Measurements from ENCODE around the gene SMARCD3.

Gene SMARCD3

GRCh38 chr7:151248346-151249033 lies at the start of gene SMARCD3:
Gene SMARCD3 (minus strand): TSS chr7:151248694. CDS start chr7:151248562, 132 bp downstream.
- peak; percentile 21 for DNase-seq

DNA sequence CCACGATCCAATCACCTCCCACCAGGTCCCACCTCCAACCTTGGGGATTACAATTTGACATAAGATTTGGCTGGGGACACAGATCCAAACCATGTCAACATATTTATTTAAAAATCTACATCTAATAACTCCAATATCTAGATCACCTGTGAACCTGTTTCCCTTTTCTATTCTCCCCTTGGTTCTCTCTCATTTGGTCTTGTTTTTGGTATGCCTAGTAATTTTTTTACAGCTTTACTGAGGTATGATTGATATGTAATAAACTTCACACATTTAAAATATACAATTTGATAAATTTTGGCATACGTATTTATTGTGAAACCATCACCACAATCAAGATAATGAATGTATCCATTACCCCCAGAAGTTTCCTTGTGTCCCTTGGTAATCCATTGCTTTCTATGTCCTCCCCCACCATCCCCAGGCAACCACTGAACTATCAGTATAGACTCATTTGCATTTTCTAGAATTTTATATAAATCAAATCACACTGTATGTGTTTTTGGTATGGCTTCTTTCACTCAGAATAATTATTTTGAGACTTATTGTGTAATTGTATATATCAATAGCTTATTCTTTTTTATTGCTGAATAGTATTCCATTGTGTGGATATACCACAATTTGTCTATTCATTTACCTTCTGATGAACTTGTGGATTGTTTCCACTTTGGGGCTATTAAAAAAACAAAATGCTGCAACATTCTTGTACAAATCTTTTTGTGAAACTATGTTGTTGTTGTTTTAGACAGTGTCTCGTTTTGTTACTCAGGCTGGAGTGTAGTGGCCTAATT lies 47.9 kb upstream of the SMARCD3 start:
- DNase-seq, result no peak

- no peak for DNase-seq
Measured at GRCh38 chr7:151292850-151293249, 44.4 kb upstream of the SMARCD3 start.

DNA sequence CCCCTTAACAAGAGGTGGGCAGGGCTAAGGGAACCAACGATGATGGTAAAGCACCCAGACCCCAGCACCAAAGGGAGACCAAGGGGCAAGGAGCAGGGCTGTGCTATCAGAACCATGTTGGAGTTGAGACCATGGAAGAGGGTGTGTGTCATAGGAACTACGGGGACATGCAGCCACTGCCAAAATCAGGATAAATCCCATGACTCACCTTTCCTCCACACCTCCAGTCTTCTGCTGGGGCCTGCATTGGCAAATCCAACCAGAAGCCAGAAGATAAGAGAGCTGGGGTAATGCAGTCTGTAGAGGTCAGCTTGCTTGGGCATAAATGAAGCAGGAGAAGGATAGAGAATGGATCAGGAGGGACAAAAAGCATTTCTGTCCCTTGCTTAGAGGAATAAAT lies 42.7 kb upstream of the SMARCD3 start:
- no peak for DNase-seq

GRCh38 chr7:151290355-151290760 lies 41.9 kb upstream of the SMARCD3 start:
- DNase-seq, result no peak

DNA sequence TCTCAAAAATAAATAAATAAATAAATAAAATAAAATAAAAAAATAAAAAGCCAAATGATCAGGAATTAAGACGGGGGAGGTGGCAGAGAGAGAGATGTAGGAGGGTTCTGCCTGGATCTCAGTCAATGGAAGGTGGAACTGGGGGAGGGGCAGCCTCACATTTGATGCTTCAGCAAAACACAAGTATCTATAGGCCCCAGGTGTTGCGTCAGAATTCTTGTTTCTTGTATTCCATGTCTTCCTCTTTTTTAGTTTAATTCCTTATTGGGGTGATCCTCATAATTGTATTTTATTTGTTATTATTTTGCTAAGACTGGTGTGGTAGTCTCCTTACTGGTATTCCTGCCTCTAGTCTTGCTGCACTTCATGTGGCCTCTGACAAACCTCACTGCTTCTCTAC lies 41.4 kb upstream of the SMARCD3 start:
- no peak for DNase-seq

- peak; percentile 29 for DNase-seq
Measured at GRCh38 chr7:151286148-151286547, 37.7 kb upstream of the SMARCD3 start.

DNA sequence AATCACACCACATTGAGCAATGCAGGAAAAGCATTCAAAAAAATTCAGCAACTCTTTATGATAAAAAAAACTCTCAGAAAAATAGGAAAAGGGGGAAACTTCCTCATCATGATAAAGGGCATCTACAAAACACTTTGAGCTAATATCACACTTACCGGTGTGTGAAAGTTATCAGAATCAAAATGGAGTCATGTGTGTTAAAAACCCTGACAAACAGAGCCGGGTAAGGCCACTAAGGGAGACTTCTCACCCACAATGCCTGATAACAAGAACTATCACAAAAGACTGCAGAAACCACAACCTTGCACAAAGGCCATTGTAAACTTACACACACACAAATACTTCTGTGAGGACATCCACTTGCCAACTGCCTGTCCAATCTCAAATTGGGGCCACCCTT lies 34.8 kb upstream of the SMARCD3 start:
- no peak for DNase-seq

DNA sequence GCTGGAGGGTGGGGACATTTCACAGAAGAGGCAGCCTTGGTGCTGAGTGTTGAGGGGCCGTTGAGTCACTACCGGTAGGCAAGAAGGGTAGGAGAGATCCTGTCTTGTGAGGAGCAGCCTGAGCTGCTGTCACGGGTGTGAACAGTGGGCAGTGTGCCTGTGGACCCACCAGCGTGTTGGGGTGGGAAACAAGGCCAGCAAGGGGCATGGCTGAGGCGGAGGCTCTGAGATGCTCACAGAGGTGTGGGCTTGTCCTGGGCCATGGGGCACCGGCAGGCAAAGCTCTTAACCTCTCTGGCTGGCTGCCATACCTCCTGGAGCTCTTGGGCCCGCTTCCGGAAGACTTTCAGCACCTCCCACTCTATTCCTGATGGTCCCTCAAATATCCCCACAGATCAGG lies 33.6 kb upstream of the SMARCD3 start:
- DNase-seq, result no peak

GRCh38 chr7:151281686-151282085 lies 33.2 kb upstream of the SMARCD3 start:
- DNase-seq, result no peak

DNA sequence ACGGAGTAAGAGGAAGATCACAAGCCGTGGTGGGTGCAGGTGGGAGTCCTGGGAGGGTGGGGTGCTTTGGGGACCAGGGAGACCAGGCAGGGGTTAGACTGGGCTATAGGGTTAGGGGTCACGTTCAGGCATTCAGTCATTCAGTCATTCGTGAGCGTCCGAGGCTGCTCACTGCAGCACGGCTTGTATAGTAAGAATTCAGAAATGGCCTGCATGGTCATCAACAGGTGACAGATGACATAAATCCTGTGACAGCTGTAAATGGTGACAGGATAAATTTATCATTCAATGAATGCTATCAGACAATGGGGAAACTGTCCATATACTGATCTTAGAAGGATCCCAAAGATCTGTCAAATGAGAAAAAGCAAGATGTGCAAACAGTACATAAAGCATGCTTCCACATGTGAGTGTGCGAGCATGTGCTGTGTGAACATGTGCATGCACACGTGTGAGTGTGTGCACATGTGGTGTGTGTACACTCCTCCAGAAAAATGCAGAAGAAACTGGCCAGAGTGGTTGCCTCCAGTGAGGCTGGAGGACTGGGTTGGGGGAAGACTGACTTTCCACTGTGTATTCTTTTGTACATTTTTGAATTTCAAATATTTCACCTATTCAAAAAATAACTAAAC lies 32.0 kb upstream of the SMARCD3 start:
- no peak for DNase-seq

DNA sequence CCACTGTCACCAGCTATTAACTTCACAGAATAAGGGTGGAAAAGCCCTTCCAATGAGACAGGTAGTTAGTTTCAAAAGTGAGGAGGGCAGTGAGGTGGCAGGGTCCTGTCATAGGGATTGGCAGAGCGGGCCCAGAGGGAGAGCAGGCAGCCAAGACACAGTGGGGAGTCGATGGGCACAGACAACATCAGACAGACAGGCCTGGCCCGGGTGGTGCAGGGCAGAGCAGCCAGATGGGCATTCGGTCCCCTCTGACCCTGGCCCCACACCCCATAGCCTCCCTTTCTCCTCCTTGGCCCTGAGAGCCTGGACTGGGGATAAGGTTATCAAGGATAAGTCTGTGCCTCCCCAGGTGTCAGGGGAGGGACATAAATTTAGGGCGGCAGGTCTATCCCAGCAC lies 31.4 kb upstream of the SMARCD3 start:
- DNase-seq, result no peak

DNA sequence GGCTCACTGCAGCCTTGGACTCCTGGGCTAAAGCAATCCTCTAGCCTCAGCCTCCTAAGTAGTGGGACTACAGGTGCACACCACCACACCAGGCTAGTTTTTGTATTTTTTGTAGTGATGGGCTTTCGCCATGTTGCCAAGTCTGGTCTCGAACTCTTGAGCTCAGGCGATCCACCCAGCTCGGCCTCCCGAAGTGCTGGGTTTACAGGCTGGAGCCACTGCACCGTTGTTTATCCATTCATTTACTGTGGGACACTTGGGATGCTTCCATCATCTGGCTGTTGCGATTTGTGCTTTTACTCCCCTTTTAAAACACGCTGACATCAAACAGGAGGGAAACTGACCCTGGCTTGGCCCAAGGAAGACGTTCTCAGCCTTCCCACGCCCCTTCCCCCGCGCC lies 30.5 kb upstream of the SMARCD3 start:
- no peak for DNase-seq

- DNase-seq, result no peak
Measured at GRCh38 chr7:151277631-151278030, 29.1 kb upstream of the SMARCD3 start.

- peak; percentile 65 for DNase-seq
Measured at GRCh38 chr7:151276666-151277590, 28.4 kb upstream of the SMARCD3 start.

DNA sequence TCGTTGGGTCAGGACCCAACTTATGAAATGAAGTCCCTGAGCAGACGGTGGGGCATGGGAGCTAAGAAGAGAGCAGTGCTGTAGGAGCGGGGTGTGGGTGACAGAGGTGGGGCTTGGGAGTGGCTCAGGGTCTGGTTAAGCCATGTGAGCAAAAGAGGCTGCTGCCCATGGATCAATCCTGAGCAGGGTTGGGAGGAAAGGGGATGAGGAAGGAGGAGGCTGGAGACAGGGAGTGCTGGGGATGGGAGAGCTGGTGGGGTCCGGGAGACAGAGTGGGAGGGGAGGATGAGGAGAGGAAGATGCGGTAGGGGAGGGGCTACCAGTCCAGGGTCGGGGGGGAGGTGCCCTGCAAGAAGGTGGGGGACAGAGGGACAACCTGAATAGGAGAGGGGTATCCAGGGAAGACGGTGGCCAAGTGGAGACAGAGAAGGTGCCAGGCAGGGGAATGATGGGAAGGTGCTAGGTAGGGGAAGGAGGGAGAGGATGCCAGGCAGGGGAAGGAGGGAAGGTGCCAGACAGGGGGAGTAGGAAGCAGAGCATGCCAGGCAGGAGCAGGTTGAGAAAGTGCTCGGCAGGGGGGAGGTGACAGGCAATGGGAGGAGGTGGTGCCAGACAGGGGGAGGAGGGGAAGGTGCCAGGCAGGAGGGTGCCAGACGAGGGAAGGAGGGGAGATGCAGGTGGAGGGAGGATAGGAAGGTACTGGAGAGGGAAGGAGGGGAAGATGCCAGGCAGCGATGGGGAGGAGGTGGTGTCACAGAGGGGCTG lies 27.5 kb upstream of the SMARCD3 start:
- DNase-seq, result no peak

DNA sequence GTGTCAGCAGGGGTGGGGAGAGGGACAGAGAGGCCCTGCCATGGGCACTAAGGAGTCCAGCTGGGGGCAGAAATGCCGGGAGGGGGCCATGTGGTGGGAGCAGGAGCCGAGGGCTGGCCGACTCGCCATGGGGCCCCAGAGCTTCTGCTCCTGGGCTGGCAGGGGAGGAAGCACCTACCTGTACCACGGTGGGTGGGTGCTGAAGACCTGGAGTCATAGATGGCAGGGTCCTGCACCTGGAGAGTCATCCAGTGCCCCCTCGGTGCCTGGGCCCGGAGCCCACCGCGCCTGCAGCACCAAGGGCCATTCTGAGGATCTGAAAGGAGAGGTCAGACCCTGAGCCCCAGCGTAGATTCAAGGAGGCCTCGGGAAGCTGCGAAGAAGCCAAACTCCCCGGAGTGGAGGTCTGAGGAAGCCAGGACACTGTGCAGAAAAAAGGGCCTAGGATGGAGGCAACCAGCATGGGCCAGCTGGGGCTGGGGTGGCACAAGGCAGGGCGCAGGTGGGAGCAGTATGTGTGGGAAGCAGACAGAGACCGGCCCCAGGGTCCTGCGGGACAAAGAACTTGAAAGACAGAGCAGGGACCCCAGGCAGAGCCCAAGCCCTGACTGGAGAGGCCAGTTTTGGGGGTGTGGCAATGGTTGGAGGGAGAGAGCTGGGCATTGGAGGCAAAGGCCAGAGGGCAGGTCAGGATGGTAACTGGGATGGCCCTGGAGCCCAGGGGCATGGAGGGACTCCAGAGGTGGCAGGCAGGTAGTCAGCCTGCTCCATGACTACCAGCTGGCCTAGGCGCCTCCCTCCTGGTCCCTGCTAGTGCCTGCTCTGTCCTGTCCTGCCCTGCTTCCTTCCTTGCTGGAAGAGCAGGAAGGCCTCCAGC lies 26.7 kb upstream of the SMARCD3 start:
- no peak for DNase-seq

DNA sequence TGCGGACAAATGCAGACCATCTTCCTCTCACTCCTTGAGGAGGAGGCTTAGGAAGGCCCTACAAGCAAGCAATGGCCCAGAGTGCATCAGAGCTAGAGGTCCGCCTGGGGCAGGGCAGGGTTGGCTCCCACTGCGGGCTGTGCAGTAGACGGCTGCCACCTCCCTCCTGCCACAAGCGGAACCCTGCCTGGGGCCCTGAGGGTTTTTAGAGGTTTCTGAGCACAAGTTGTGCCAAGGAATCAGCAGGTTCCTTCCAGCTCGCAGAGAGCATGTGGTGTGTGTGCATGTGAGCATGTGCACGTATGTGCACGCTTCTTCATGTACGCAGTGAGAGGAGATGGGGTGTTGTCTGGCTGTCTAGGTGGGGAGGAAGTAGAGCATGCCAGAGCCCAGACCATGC lies 25.9 kb upstream of the SMARCD3 start:
- DNase-seq, result no peak

DNA sequence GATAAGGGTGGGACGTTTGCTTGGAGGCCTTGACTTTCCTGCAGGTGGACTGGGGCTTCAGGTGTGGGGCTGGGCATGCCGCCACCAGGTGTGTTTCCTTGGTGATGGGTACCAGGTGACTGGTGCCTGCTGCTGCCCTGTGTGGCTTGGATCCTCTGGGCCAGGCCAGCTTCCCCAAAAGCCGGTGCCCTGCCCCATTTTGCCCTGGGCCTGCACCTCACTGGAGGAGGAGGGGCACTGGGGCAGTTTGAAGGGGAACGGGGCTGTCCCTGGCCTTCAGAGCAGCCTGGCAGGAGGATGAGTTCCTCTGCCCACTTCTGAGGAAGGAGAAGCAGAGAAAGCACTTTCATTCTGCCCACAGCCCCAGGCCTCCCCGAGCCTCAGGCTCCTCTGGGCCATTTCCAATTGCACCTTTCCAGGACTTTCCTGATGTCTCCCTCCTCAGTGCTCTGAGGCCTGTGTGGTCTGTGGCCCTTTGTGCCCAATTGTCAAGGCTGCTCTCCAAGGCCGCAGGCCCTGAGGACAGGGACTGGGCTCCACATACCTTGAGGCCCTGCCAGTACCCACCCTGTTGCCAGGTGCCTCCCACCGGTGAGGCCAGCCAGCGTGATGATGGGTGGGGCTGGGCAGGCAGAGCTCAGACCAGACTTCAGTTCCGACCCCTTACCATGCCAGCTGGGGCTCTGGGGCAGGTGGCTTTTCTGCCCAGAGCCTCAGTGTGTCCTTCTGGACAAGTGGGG lies 25.3 kb upstream of the SMARCD3 start:
- no peak for DNase-seq

DNA sequence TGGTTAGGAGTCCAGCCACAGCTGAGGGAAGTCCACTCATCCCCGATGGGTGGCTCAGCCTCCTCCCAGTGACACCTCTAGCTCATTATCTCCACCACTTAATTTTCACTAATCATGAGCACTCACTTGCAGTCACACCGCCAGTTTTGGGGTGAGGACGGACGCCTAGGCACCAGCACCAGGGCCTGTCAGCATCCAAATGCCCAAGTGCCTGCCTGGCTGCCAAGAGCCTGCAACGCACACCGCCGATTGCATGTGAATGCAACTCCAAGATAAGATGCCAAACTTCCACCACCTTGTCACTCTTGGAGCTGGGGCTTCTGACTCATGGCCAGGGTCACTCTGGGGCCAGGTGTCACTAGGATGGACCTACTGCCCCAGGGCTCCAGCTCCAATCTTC lies 24.4 kb upstream of the SMARCD3 start:
- DNase-seq, result no peak
